GM19324 (cell line): Measurements from ENCODE around the gene FRMPD2.
"Not testable (repeated sequence)": the region's sequence is repeated elsewhere in the genome, so short reads cannot be mapped to it uniquely, and the experiment has no call there.

ENCODE experiments used
- ATAC-seq: cut with Tn5 transposase; IDR thresholded peaks from one replicate; pipeline ENCODE4 v1.9.1; 2021; ENCODE audit warnings: mild to moderate bottlenecking, moderate library complexity; ENCODE audit not compliant: unreplicated experiment, low FRiP score

FRMPD2 gene

GRCh38 chr10:48235501-48235900 is 39.0 kb downstream of the FRMPD2 start:
- no peak for ATAC-seq

- ATAC-seq: no peak
Measured at GRCh38 chr10:48234787-48235186, 39.7 kb downstream of the FRMPD2 start.

GRCh38 chr10:48234295-48234694 is 40.2 kb downstream of the FRMPD2 start:
- ATAC-seq: no peak

GRCh38 chr10:48233559-48234005 is 40.9 kb downstream of the FRMPD2 start:
- no peak for ATAC-seq

GRCh38 chr10:48232717-48233447 is 41.6 kb downstream of the FRMPD2 start:
- ATAC-seq: no peak

- no peak for ATAC-seq
Measured at GRCh38 chr10:48231699-48232315, 42.7 kb downstream of the FRMPD2 start.

- ATAC-seq: no peak
Measured at GRCh38 chr10:48231178-48231577, 43.3 kb downstream of the FRMPD2 start.

GRCh38 chr10:48227213-48227612 is 47.3 kb downstream of the FRMPD2 start:
- ATAC-seq: no peak

- no peak for ATAC-seq
Measured at GRCh38 chr10:48224979-48225560, 49.4 kb downstream of the FRMPD2 start.

- ATAC-seq: no peak
Measured at GRCh38 chr10:48224296-48224695, 50.2 kb downstream of the FRMPD2 start.

- no peak for ATAC-seq
Measured at GRCh38 chr10:48221814-48222213, 52.7 kb downstream of the FRMPD2 start.

- not testable (repeated sequence) for ATAC-seq
Measured at GRCh38 chr10:48221031-48221430, 53.5 kb downstream of the FRMPD2 start.

GRCh38 chr10:48219194-48219593 is 55.3 kb downstream of the FRMPD2 start:
- no peak for ATAC-seq

- ATAC-seq: no peak
Measured at GRCh38 chr10:48216744-48217143, 57.8 kb downstream of the FRMPD2 start.

- ATAC-seq: no peak
Measured at GRCh38 chr10:48216204-48216505, 58.3 kb downstream of the FRMPD2 start.

GRCh38 chr10:48215486-48216203 is 58.9 kb downstream of the FRMPD2 start:
- no peak for ATAC-seq

- ATAC-seq: no peak
Measured at GRCh38 chr10:48214716-48215485, 59.6 kb downstream of the FRMPD2 start.

- no peak for ATAC-seq
Measured at GRCh38 chr10:48213047-48213446, 61.4 kb downstream of the FRMPD2 start.

GRCh38 chr10:48211777-48212176 is 62.7 kb downstream of the FRMPD2 start:
- no peak for ATAC-seq

- ATAC-seq: no peak
Measured at GRCh38 chr10:48210966-48211365, 63.5 kb downstream of the FRMPD2 start.

- no peak for ATAC-seq
Measured at GRCh38 chr10:48210391-48210790, 64.1 kb downstream of the FRMPD2 start.
